ENCODE measurements around the gene SEMA3F.

SEMA3F gene

DNA sequence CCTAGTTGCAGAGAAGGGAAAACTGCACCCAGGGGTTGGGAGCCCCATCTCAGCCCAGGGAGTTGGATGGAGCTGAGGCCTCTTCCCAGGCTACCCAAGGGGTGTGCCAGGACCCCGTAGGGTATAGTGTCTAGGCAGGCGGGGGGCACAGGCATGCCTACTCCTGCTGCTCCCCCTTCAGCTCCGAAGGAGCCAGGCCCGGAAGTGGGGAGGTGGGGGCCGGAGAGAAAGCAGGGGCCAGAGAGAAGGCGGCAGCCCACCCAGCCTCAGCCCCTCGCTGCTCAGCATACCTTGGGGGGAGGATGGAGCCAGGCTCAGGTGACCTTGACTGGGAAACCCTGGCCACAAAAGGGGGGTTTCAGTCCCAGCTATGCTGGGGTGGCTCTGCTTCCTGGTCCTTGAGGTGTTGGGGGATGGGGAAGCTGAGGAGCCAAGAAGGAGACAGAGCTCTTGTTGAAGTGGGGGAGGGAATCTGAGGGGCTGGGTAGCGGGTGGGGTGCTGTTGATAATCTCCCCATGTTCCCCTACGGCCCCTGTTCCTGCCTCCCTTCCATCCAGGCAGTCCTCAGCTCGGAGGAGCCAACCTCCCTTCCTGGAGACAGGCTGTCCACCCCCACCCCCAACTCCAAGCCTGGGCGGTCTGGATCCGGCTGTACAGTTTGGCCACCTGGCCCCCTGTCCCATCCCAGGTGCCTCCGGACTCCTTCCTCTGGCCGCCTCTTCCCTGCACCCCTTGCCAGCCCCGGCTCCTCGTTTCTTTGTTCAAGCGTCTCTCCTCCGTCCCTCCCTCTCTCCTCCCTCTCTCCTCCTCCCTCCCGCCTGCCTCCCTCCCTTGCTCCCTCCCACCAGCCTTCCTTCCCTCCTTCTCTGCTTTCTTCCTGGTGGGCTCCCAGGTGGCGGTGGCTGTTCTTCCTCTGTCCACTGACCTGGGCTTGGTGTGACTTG, 1.7 kb downstream of the SEMA3F start:
- DNase-seq (ENCODE audit: low read depth) = no peak

DNA sequence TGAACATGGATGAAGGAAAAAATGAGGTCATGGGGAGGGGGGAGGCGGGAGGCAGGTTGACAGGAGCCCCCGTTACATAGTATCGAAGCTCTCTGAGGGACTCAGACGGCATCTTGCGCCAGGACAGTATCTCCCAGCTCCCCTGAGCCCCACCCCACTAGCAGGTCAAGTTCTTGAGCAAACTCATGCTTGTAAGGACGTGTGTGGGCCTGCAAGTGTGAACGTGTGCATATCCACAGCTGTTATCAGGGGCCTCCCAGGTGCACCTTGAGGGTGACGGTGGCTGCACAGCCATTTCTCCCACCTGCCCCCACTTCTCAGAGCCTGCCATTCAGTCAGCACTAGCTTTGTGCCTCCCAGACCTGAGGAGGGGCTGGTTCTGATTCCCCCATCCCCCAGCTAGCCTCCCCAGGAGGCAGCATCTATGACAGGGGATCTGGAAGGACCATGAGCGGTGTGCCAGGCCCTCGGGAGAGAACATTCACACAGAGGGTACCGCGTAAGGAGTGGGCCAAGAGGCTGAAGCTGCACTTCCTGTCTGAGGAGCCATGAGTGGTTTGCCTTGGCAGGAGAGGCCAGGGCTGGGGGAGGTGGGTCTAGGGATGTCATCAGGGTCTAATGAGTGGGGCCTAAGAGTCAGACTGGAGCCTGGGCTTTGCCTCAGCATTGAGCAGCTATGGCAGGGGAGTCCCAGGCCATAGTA, 2.9 kb downstream of the SEMA3F start:
- no peak for DNase-seq (ENCODE audit: low read depth)

DNA sequence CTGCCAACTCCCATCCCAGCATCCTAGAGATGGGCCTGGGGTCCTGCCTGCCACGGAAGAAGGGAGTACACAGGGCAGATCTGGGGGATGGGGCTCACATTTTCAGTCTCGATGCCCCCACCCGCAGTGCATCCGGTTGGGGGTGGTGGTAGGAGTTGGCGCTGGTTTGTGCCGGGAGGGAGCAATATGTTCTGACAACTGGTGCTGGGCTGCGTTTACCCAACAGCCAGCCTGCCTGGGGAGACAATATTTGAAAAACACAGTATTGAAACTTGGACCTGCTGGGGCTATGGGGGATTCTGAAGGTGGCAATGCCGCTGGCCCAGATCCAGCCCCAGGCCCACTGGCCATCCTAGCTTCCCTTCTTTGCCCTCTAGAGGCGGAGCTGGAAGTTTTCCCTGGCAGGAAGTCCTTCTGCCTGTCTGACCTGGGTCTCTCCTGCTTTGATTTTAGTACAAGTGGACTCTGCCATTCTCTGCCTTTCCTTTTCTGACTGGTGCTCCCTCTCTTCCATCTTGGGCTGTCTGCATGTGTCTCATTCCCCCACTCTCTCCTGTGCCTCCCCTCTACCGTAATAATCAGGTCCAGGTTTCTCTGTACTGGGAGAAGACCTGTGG, 3.5 kb downstream of the SEMA3F start:
- no peak for DNase-seq (ENCODE audit: low read depth)

DNA sequence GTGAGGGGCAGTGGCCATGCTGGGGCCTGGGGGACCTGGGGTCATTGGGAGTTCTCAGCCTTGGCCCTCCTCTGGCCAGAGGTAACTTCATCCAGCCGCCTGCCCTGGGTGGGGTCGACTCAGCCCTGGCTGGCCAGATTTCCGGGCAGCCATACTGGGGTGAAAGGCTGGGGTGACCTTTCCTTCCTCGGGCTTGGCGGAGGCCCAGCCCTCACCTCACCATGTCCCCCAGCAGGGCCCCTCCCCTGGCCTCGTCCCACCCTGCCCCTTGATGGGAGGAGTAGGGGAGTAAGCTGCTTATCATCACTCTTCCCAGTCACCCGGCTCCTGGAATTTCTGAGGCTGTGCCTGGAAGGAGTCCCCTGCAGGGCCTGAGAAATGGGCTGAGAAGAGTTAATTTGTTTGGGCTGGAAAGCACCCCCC, 5.4 kb downstream of the SEMA3F start:
- no peak for DNase-seq (ENCODE audit: low read depth)

DNA sequence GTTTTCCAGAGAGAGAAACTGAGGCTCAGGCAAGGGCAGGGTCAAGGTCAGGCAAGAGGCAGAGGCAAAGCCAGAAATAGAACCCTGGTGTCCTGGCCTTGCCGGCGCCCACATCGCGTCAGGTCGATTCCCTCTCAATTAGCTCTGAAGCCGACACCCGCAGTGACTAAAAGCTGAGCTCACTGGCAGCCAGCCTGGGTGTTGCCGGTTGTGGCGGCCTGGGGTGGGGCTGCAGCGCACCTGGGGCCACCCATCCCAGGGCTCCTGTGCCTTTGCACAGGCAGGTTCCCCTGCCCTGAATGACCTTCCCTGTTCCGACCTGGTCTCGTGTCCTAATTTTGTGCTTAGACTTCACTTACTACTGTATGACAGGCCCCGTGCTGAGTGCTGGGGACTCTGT, 6.2 kb downstream of the SEMA3F start:
- DNase-seq (ENCODE audit: low read depth) = no peak

DNA sequence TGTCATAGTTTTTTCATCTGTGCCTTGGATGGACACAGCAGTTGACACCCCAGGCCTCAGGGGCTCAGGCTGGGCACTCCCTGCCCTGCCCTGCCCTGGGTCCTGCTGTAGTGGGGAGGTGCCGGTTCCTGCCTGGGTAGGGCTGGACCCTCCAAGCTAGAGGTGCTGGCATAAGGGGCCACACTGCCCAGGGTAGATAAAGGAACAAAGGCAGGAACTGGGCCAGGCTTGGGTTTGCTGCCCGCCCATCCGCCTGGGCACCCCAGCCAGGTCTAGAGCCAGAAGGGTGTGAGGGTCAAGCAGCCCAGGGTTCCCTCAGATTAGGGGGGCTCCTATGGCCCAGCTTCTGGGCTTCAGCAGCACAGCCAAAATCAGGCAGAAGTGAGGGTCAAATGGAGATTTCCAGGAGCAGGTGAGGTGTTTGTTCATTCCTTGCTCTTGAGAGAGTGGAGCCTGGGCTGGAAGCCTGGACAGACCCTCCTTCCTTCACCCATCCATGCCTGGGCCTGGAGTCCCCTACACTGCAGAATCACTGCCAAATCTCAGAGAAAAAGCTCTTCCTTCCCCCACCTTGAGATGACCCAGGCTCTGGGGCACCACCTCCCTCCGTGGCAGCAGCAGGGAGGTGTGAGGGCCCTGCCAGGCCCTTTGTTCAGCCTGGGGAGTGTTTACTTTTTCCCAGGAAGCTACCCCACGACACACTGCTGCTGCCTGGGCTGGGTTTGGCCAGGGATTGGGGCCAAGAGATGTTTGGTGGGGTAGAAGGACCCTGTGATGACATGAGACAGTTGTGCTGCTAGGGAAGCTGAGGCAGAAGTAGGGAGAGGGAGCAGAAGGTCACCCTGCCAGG, 7.1 kb downstream of the SEMA3F start:
- DNase-seq (ENCODE audit: low read depth) = no peak

DNA sequence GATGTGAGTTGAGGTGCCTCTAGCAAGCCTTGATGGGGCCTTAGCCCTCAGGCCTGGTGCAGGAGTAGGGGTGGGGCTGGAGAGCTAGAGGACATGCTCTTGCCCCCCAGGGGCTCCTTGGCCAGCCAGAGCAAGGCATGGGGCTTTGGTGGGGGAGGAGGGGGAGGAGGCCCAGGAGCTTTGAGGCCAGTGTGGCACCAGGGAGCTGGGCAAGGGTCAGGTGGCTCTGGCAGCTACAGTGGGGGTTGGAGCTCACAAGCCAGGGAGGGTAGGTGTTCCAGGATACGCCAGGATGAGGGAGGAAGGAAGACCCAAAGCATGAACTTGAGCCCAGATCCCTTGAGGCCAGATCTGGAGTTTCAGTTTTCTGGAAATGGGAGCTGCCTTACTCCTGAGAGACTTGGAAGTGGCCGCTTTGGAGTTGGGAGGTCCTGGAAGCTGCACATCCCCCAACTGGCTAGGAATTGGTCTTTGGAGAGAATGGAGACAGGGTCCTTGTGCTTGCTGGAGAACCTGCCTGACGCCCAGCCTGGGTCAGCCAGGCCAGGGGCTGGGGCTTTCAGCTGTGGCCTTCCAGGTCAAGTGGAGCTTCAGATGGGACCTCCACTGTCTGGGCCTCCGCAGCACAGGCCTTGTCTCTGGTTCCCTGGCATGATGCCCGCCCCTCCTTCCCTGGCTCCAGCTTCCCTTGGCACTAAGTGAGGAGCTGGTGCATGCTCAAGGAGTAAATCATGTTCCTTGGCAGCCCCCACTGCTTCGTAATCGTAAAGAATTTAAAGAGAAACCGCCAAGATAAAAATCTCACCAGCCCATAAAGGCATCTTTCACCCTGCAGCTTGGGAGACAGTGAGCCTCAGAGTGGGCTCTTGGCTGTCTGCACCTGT, 8.7 kb downstream of the SEMA3F start:
- DNase-seq (ENCODE audit: low read depth) = no peak

DNA sequence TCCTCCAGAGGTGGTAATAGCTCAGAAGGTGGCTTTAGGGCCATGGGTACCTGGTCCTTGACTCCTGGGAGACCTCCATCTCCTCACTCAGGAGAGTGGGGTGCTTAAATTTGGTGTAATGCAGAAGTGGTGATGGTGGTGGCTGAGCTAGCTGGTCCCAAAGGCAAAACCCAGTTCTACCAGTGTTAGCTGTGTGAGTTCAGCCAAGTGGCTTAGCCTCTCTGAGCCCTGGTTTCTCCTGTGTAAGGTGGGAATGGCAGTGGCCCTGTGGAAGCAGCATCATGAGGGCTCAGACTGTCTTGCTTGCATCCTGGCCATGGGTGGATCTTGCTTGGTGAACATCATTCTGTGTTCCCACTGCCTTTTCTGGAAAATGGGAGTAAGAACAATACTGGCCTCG, 9.4 kb downstream of the SEMA3F start:
- DNase-seq (ENCODE audit: low read depth) = no peak

DNA sequence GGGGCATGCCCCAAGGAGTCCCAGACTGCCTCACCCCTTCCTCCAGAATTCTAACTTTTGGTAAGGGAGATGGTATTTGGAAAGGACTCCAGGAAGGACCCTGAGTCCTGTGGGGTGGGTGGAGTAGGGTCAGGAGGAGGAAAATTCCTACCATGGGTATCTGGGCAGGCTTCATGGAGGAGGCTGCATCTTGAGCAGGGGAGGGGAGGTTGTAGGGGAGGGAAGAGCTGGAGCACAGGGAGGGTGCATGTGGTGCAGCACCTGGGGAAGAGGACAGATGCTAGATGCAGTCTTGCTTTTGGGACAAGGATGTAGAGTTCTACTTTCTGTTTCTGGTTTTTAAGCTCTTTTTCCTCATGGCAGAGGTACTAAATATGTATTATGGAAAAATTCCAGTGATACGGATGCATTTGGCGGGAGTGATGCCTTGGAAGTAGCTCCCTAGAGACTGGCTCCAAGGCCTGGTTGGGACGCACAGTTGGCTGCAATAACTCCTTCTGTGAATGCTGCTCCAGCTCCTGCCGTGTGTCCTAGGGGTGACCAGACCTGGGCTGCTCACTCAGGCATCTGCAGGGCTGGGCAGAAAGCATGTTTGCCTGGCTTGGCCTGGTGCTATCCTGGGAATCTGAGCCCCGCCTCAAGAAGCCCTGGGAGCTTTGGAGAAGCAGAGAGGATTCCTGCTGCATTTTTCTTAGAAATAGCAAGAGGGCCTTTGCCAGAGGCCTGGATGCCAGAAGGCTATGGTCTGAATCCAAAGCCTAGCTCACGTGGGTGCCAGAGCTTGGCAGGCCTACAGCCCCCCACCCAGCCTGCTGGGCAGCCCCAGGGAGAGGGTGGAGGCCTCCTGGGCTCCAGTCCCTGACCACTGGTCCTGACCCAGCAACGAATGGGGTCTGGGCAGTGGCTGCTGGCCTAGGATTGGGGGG, 10.1 kb downstream of the SEMA3F start:
- no peak for DNase-seq (ENCODE audit: low read depth)

DNA sequence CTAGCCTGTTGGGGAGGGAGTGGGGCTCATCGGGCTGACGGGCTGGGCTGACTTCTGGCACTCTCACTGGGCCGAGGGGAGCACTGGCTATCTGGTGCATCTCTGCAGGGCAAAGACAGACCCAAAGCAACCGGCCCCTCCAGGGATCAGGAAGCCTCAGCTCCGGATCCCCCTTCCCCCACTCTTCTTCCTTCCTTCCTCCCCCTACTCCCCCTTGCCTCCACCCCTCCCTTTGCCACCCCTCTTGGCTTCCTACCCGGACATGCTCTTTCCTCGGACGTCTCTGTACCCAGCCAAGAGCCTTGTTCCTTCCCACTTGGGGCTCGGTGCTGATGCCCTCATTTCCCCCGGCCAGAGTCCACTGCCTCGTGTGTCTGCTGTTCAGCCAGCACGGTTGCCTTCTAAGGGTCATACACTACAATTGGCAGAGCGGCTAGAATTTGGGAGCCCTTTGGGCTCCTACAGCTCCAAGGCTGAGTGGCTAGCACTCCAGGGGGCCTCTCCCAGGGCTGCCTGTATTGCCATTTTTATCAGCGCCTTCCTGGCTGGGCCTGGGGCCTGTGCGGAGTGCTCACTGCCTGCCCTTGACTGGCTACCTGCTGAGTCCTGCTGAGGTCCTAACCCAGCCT, 10.9 kb downstream of the SEMA3F start:
- no peak for DNase-seq (ENCODE audit: low read depth)

DNA sequence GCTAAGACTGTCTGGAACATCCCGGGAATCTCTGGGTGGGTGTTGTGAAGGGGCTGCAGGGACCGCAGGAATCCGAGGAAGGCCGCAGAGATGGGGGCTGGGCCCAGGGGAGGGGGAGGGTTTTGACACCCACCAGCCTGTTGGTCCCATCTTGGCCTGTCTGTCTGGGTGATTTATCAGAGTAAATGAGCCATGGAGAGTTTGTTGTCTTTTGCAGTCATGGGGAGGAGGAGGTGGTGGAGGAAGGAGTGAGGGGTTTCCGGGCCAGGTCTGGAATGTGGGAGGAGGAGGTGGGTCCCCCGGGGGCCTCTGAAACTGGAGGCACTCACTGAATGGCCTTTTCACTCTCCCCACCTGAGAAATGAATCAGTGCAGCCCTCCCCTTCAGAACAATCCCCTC, 11.5 kb downstream of the SEMA3F start:
- DNase-seq (ENCODE audit: low read depth) = no peak

DNA sequence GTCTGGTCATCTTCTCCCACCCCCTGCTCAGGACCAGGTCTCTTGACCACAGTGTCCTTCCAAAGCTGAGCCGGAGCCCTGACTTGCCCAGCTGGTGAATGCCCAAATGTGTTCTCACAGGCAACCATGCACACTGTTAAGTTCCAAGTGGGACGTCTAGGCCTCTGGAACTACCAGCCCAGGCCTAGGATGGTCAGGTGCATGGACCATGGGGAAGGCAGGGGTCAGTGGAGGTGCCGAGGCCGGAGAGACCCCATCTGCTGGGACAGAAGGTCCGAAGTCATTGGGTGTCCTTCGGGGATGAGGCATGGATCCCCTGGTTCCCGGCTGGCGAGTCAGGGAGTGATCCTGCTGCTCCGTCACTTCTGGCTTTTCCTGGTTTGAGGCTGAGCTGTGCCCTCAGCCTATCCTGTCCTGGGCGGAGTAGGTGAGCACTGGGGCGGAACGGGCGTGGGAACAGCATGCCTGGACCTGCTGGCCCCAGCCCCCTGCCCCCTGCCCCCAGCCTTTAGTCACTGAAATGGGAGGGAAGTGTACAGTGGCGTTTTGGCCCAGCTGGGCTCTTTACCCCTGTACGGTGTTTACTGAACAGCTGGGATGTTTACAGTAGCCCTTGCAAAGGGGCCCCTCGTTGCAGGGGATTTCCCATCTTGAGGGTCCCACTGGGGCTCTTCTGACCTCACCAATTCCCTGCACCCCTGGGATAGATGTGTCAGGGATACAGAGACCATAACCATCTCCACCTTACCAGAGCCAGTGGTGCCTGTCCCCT, 12.1 kb downstream of the SEMA3F start:
- no peak for DNase-seq (ENCODE audit: low read depth)

DNA sequence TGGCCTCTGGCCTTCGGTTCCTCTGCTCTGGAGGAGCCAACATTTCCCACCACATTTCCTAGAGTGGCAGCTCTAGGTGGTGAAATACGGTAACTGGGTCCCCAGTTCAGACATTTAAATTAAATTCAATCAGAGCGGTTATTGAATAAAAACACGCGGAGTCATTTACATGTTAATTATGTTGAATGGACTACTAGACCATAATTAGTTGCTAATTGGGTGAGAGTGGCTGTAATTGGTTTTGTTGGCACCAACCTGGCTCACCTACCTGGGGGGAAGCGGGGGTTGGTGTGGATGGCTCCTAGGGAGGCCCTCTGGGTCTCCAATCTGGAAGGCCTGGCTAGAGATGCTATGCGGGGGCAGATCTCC, 12.7 kb downstream of the SEMA3F start:
- DNase-seq (ENCODE audit: low read depth) = no peak

DNA sequence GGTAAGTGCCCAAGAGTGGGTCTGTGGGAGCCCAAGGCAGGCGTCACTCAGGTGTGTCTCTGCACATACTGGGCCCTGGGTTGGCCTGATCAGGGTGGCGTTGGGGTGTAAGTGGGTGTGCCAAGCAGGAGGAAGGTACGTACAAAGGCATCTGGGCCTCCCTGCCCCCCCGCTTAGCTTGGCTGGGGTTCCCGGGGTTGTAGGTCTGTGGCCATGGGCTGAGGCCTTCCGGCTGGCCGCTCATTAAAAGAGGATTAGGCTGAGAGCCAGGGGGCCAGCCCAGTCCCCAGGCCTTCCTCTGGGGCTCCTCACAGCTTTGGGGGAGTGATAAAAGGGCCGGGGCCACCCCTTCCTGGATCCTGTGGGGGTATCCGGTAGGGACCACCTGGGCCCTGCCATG, 13.3 kb downstream of the SEMA3F start:
- no peak for DNase-seq (ENCODE audit: low read depth)

DNA sequence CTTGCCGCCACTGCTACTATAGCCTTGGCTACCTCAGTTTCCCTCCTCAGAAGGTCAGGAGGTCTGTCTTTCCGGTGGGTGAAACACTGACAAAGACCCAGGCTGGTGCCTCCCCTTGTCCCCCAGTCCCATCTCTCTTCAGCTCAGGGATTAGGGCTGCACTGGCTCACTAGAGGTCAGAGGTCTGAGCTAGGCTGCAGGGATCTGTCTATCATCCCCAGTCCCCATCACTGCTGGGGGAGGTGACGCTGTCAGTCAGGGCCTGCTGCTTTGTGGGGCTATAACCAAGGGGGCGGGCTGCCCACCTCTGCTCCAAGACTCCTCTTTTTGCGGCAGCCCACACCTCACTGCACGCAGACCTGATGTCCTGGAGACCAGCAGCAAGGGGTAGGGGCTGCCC, 13.7 kb downstream of the SEMA3F start:
- no peak for DNase-seq (ENCODE audit: low read depth)

DNA sequence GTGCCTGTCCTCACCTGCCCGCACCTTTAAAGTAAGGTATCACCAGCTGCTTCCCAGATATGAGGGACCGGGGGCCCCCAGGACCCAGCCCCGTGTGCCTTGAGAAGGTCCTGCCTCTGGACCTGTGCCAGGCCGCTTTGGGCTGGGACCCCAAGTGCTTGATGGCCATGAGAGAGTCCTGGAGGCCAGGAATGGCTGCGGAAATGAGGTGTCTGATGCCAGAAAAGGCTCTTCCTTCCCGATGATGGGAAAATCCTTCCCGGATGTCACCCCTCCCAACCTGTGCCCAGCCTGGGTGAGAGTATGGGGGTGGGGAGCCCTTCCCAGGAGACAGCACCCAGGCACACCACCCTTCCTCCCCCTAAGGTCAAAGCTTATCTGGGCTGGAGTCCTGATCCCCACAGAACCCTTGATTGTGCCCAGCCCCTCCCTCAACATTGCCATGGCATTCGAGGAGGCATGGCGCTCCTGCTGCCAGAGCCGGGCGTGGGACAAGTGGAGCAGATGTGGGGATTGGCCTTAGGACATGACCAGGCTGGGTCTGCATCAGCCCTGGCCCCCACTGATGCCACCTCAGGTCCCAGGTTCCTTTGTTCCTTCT, 14.2 kb downstream of the SEMA3F start:
- no peak for DNase-seq (ENCODE audit: low read depth)

DNA sequence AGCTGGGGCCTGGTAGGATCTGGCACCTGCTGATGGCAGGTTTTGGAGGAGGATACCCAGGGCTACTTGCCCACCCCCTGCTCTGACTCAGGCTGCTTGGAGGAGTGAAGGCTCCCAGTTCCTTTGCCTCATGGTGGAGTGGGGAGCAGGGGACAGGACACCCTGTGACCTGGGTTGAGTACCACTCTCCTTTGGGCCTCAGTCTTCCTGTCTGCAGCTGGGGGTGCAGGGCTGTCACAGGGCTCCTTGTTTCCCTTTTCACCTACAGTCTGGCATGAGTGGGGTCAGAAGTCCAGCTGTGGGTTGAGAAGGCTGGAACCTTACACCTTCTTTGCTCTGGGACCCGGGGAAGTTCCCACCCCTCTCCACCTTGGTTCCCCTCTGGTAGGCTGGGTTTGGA, 14.7 kb downstream of the SEMA3F start:
- no peak for DNase-seq (ENCODE audit: low read depth)

DNA sequence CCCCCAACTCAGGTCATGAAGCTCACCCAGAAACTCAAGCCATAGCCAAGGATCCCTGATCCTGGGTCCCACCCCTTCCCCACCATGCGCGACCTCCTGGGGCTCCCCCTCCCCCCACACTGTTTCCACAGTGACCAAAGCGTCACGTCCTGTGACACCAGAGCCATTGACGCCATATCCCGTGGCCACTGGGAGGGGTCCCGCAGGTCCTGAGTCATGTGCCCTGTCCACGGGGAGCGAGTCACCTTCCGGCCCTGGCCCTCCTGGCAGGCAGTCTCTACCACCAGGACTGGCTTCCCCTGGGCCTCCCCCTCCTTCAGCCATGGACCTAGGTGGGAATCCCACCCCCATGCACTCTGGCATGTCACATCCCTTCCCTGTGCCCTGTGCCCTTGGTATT, 15.6 kb downstream of the SEMA3F start:
- no peak for DNase-seq (ENCODE audit: low read depth)

Measured in stimulated activated CD8-positive, alpha-beta memory T cell treated with anti-CD3 and anti-CD28 coated beads, Interleukin-4, amount 100 ng/mL, for 24 hours (primary cell).